ENCODE measurements around the gene CUBN.

GRCh38 chr10:17175551-17175950 lies 45.9 kb upstream of the CUBN start:
- TF ChIP-seq CTCF (IDR thresholded peaks at IDR 0.05) (no peak), POLR2A (IDR thresholded peaks at IDR 0.05) (no peak)
